GDM1 (cell line): Measurements from ENCODE around the gene NEURL2.

ENCODE experiments used
- DNase-seq: peaks from one replicate; lab custom pipeline; 2025; lab: John Stamatoyannopoulos, UW

NEURL2 gene

DNA sequence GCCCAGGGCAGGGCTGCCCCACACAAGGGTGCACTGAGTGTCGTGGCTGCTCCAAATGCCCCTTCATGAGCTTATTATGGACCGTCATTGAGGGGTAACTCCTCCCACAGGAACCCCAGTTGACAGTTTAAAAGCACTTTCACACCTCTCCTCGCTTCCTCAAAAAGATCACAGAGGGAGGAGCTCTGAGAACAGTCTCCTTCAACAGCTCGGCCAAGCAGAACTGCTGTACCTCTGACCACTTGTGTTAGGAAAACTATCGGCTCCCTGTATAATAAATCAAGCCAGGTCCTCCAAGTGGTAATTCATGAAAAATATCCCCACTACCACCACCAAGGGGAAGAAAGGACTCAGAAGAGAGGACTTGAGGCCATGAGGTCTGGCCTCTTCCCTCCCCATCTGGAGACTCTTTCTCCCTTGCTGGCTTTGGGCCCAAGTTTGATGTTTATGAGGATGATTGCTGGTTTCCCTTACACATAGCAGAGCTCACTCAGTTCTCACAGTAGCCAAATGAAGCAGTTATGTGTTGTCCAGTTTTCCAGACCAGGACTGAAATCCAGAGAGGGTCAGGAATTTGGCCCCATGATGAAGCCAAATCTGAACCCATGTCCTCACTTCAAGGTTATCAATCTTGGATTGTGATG lies 48.7 kb downstream of the NEURL2 start:
- no peak for DNase-seq

DNA sequence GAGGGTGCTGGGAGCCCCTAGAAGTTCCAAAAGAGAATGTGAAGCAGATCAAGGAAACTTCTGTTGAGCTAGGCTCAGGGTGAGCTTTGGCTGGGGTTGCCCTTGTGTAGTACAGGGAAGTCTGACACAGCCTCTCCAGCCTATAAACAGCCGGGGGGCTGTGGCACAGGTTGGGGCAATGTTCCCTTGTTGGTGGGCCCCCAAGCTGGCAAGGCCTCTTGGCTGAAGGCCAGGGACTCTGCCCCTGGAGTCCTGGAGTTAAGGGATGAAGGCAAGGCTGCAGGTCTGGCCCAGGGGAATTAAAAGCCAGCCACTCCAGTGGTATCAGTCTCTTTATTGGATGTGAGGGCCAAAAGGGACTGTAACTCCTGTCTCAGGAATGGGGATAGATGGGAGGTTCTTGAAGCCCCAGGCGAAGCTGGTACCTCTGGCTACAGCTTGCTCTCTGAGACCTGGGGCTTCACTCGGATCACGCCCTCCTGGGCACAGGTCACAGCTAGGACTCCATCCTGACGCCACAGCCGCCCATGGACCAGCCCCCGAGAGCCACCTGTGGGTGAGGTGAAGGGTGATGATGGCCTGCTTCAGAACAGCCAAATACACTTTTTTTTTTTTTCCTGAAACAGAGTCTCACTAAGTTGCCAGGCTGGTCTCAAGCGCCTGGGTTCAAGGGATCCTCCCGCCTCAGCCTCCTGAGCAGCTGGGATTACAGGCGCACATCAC lies 49.4 kb downstream of the NEURL2 start:
- no peak for DNase-seq

- no peak for DNase-seq
Measured at GRCh38 chr20:45840700-45841198, 50.3 kb downstream of the NEURL2 start.
